Activated naive CD8-positive, alpha-beta T cell treated with anti-CD3 and anti-CD28 coated beads, Interleukin-2, amount 50 U/mL, for 16 hours (primary cell): Measurements from ENCODE around the gene TK1.

Experiments
- DNase-seq: peaks from one replicate; pipeline ENCODE4 v3.0.0-alpha.2; 2020; ENCODE audit warnings: low read depth, low spot score

Gene TK1

GRCh38 chr17:78219396-78220150, 32.7 kb upstream of the TK1 start:
- DNase-seq: no peak

- DNase-seq: no peak
Measured at GRCh38 chr17:78214706-78215061, 27.8 kb upstream of the TK1 start.

- DNase-seq: peak; percentile 74
Measured at GRCh38 chr17:78214016-78214705, 27.3 kb upstream of the TK1 start, which contains the start of gene BIRC5. Gene BIRC5, plus strand, starts transcription at chr17:78214253. Its CDS starts 64 bp downstream, at chr17:78214317.

GRCh38 chr17:78211032-78211431, 24.2 kb upstream of the TK1 start:
- DNase-seq: no peak

GRCh38 chr17:78210111-78210510, 23.3 kb upstream of the TK1 start:
- DNase-seq: no peak

- no peak for DNase-seq
Measured at GRCh38 chr17:78208486-78208885, 21.6 kb upstream of the TK1 start.

GRCh38 chr17:78206298-78206697, 19.4 kb upstream of the TK1 start:
- DNase-seq: no peak

- DNase-seq: no peak
Measured at GRCh38 chr17:78205124-78205775, 18.4 kb upstream of the TK1 start.

GRCh38 chr17:78204387-78205123, 17.7 kb upstream of the TK1 start:
- DNase-seq: no peak

- DNase-seq: no peak
Measured at GRCh38 chr17:78202666-78203065, 15.8 kb upstream of the TK1 start.

GRCh38 chr17:78200451-78200850, 13.6 kb upstream of the TK1 start:
- no peak for DNase-seq

- no peak for DNase-seq
Measured at GRCh38 chr17:78197147-78197832, 10.4 kb upstream of the TK1 start.

GRCh38 chr17:78196716-78197115, 9.9 kb upstream of the TK1 start:
- no peak for DNase-seq

GRCh38 chr17:78185981-78186691, 716 bp downstream of the TK1 start:
- no peak for DNase-seq

- DNase-seq: no peak
Measured at GRCh38 chr17:78184868-78185267, 2.0 kb downstream of the TK1 start.

GRCh38 chr17:78184351-78184750, 2.5 kb downstream of the TK1 start:
- no peak for DNase-seq

- DNase-seq: no peak
Measured at GRCh38 chr17:78183916-78184315, 2.9 kb downstream of the TK1 start.

- DNase-seq: no peak
Measured at GRCh38 chr17:78182504-78182903, 4.3 kb downstream of the TK1 start.

GRCh38 chr17:78180508-78180907, 6.3 kb downstream of the TK1 start:
- no peak for DNase-seq

- no peak for DNase-seq
Measured at GRCh38 chr17:78180083-78180482, 6.8 kb downstream of the TK1 start.

GRCh38 chr17:78179372-78179771, 7.5 kb downstream of the TK1 start:
- DNase-seq: no peak
